ENCODE data around the gene PLA2G4E.

DNA sequence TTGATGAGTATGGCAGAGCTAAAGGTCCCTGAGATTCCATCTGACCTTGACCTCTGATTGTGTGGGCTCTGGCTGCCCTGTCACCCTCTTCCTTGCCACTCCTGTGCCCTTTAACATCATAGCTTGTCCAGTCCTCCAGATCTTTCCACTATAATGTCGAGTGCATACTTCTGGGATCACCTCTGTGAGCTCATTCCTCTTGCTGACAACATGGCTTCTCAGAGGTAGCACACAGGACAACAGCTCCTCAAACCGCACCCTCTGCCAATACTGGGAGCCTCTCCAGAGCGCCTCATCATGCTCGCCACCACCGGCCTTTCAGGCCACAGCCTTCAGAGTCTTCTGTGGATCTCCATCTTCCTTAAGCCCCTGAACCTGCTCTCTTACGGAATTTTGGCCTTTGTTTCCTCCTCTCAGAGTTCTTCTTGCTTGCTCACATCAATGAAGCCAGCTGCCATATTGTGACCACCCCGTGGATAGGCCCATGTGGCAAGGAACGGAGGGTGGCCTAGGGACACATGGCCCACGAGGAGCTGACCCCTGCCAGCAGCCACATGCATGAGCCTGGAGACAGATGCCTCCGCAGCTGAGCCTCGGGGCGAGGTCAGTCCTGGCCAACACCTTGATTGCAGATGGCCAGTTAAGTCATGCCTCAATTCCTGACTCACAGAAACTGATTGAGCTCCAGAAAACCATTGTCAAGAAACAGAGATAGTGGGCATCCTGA is 42.4 kb upstream of the PLA2G4E start:
- TF ChIP-seq, protein P1, sequence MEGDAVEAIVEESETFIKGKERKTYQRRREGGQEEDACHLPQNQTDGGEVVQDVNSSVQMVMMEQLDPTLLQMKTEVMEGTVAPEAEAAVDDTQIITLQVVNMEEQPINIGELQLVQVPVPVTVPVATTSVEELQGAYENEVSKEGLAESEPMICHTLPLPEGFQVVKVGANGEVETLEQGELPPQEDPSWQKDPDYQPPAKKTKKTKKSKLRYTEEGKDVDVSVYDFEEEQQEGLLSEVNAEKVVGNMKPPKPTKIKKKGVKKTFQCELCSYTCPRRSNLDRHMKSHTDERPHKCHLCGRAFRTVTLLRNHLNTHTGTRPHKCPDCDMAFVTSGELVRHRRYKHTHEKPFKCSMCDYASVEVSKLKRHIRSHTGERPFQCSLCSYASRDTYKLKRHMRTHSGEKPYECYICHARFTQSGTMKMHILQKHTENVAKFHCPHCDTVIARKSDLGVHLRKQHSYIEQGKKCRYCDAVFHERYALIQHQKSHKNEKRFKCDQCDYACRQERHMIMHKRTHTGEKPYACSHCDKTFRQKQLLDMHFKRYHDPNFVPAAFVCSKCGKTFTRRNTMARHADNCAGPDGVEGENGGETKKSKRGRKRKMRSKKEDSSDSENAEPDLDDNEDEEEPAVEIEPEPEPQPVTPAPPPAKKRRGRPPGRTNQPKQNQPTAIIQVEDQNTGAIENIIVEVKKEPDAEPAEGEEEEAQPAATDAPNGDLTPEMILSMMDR (IDR thresholded peaks at IDR 0.05) = no peak
- TF ChIP-seq POLR2A (IDR thresholded peaks at IDR 0.05) = no peak

Data from heart left ventricle (tissue), 13 donors.